ENCODE measurements around the gene RBM33.

- TF ChIP-seq SCRT1 (tag by site-specific recombination; IDR thresholded peaks at IDR 0.05; ENCODE audit: borderline replicate concordance) (no peak), MEIS1 (CRISPR knock-in tag; IDR thresholded peaks at IDR 0.05; ENCODE audit: borderline replicate concordance) (no peak), ZNF214 (tag by site-specific recombination; IDR thresholded peaks at IDR 0.05; ENCODE audit: borderline replicate concordance) (no peak)
Measured at GRCh38 chr7:155645662-155646061, 1.2 kb downstream of the RBM33 start.
